K562 (cell line): Measurements from ENCODE around the gene ARAP1. TPM values are rescaled to one million over a fixed set of nuclear protein-coding genes. Genes with fewer than 3 reads are reported as not detected.

Experiments
- CREM ChIP-seq: IDR thresholded peaks from 2 replicates; pipeline ENCODE4 v1.6.1; 2014; ENCODE audit warnings: antibody characterized with exemption, low read depth
- DEAF1 ChIP-seq: fragments of 450-650 bp; formaldehyde crosslinking; IDR thresholded peaks from 2 replicates; pipeline ENCODE4 v1.4.0; 2020; ENCODE audit warnings: mild to moderate bottlenecking, moderate library complexity
- FOXO4 ChIP-seq: fragments of 450-650 bp; formaldehyde crosslinking; IDR thresholded peaks from 2 replicates; pipeline ENCODE4 v1.4.0; 2020; ENCODE audit warnings: mild to moderate bottlenecking, moderate library complexity
- GABPB1 ChIP-seq: sonication (generic); formaldehyde crosslinking; IDR thresholded peaks from 2 replicates; pipeline ENCODE4 v1.8.0; 2022; ENCODE audit warnings: mild to moderate bottlenecking, missing genetic modification reagents
- GATA2 ChIP-seq: sonication (generic); formaldehyde crosslinking; IDR thresholded peaks from 2 replicates; pipeline ENCODE4 v1.4.0; 2020; ENCODE audit warnings: mild to moderate bottlenecking, missing genetic modification reagents
- HLTF ChIP-seq: fragments of 450-650 bp; IDR thresholded peaks from 2 replicates; pipeline ENCODE4 v1.6.1; 2016
- HMGN3 ChIP-seq: IDR thresholded peaks from 2 replicates; pipeline ENCODE4 v1.6.1; 2011; ENCODE audit warnings: borderline replicate concordance, low read depth, mild to moderate bottlenecking, mixed read lengths, low read length; ENCODE audit not compliant: insufficient read length; ENCODE audit errors: extremely low read depth
- MEIS2 ChIP-seq: fragments of 450-650 bp; IDR thresholded peaks from 2 replicates; pipeline ENCODE4 v1.6.1; 2014; ENCODE audit warnings: mild to moderate bottlenecking; ENCODE audit not compliant: partially characterized antibody
- PHF8 ChIP-seq: fragments of 200-600 bp; sonication (generic); IDR thresholded peaks from 2 replicates; pipeline ENCODE4 v1.6.1; 2012; ENCODE audit warnings: mixed run types, mild to moderate bottlenecking, inconsistent platforms, low read length, moderate library complexity, borderline replicate concordance
- POLR2A ChIP-seq: fragments of 450-650 bp; conservative IDR thresholded peaks from 2 replicates; pipeline ENCODE4 v1.6.1; 2016
- SOX6 ChIP-seq: fragments of 450-650 bp; IDR thresholded peaks from 2 replicates; pipeline ENCODE4 v1.6.1; 2014; ENCODE audit warnings: mild to moderate bottlenecking
- SP2 ChIP-seq: IDR thresholded peaks from 2 replicates; pipeline ENCODE4 v1.6.1; 2011; ENCODE audit warnings: mild to moderate bottlenecking, low read depth, low read length, moderate library complexity; ENCODE audit not compliant: poor library complexity, severe bottlenecking; ENCODE audit errors: extremely low read depth
- TCF7L2 ChIP-seq: fragments of 150-350 bp; IDR thresholded peaks from 2 replicates; pipeline ENCODE4 v1.6.1; 2016; ENCODE audit warnings: low read depth, mild to moderate bottlenecking, low read length, moderate library complexity
- ZFP30 ChIP-seq: fragments of 250-450 bp; sonication (Bioruptor Pico); IDR thresholded peaks from 2 replicates; pipeline ENCODE4 v1.8.0; 2022; ENCODE audit warnings: moderate library complexity, mild to moderate bottlenecking, inconsistent platforms, borderline replicate concordance
- ZFP36 ChIP-seq: fragments of 150-350 bp; IDR thresholded peaks from 2 replicates; pipeline ENCODE4 v1.6.1; 2018; ENCODE audit warnings: low read length, low read depth; ENCODE audit not compliant: partially characterized antibody
- ZNF398 ChIP-seq: fragments of 250-450 bp; sonication (Bioruptor Pico); IDR thresholded peaks from 2 replicates; pipeline ENCODE4 v1.8.0; 2021; ENCODE audit warnings: moderate library complexity, mild to moderate bottlenecking, inconsistent platforms
- polyA plus RNA-seq, 8 experiments: library from polyadenylated mRNA; depleted of rRNA in 4 of 8; stranded (reverse) in 5 of 8; unstranded in 3 of 8; fragments of >200 nt; fragmentation: Nextera tagmentation in 2 of 8; fragmentation: Illumina TruSeq in 1 of 8; extraction: Ambion mirVana in 2 of 8; extraction: Trizol in 1 of 8; gene quantifications; 2 replicates each; pipeline versions ENCODE4 v1.2.1 to v1.2.3, GENCODE V29; 2011 to 2014; ENCODE audit warnings: inconsistent platforms in 1 of 8, missing spikeins in 1 of 8
- total RNA-seq, 7 experiments: library from RNA; depleted of rRNA in 6 of 7; stranded (reverse); fragments of >200 nt in 6 of 7; fragmentation: Illumina TruSeq in 2 of 7; extraction: Trizol in 2 of 7; gene quantifications; 2 replicates each; pipeline versions ENCODE4 v1.2.1 to v1.2.3, GENCODE V29; 2011 to 2021; ENCODE audit warnings: low replicate concordance in 1 of 7

ARAP1 gene
- total and polyA plus RNA-seq, 9 of the 15 experiments (the other 6 are each of a cell fraction or from before 2014, with no cell fraction given), result 0.23 to 67.0 (median 24.6) TPM

GRCh38 chr11:72776844-72777754 lies 24.9 kb upstream of the ARAP1 start (continued):
- TF ChIP-seq SOX6 (no peak), GABPB1 (CRISPR knock-in tag) (peak; percentile 61), ZFP30 (CRISPR knock-in tag) (no peak), PHF8 (peak; percentile 5; the same call in 1 of the 2 replicates), ZFP36 (peak; percentile 1), CREM (no peak; the same call in 1 of the 2 replicates), SP2 (peak; percentile 10), POLR2A (peak; percentile 83), GATA2 (CRISPR knock-in tag) (no peak), FOXO4 (no peak), ZNF398 (no peak), HLTF (no peak), TCF7L2 (no peak), DEAF1 (no peak), MEIS2 (peak; percentile 3), HMGN3 (no peak)
